Measurements from ENCODE around the gene ADAMTS19.

GRCh38 chr5:129438322-129438721 is 21.8 kb upstream of the ADAMTS19 start:
- TF ChIP-seq CTCF (conservative IDR thresholded peaks at IDR 0.05 in 1 of 2, IDR thresholded peaks at IDR 0.05 in 1 of 2; ENCODE audit: extremely low read depth in 1 of 2, insufficient read depth in 1 of 2, low read depth in 1 of 2, low read length in 2 of 2), result no peak
- no peak for TF ChIP-seq EZH2 (IDR thresholded peaks at IDR 0.05; ENCODE audit: borderline replicate concordance, low read length)

Measured in mammary epithelial cell (primary cell).